GM23248 (cell line): ENCODE measurements around the gene HEMK1.

Experiments used
- EZH2 ChIP-seq: fragments of 200-600 bp; sonication (generic); IDR thresholded peaks from 2 replicates; pipeline ENCODE4 v1.6.1; 2018; ENCODE audit warnings: antibody characterized with exemption, mild to moderate bottlenecking; ENCODE audit not compliant: insufficient read depth, poor library complexity, severe bottlenecking
- EZH2phosphoT487 ChIP-seq: fragments of 200-600 bp; sonication (generic); IDR thresholded peaks from 2 replicates; pipeline ENCODE4 v1.6.1; 2018; ENCODE audit warnings: antibody characterized with exemption, moderate library complexity, mild to moderate bottlenecking, low read depth; ENCODE audit not compliant: insufficient read depth

DNA sequence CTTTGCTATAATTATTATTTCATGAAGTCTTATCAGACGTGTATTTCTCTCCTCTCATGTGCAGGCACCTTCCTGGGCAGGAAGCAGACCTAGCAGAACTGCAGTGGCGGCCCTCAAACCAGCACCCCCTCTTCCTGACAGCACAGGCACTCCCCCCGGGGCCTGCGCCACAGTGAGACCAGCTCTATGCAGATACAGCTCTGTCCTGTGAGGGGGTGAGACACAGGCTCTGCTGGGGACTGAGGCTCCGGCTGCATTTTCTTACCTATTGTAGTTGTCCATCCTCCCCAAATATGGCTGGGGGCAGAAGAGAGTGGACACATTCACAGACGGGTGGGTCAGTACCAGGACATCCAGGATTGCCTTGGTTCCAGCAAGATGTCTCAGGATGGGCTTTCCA, 37.3 kb downstream of the HEMK1 start:
- TF ChIP-seq EZH2phosphoT487 (no peak), EZH2 (no peak)
